WTC11 (cell line): ENCODE data around the gene RCAN1.

Experiments used
- CTCF ChIP-seq: fragments of 200-600 bp; IDR thresholded peaks from 2 replicates; pipeline ENCODE4 v1.8.0; 2022; ENCODE audit warnings: antibody characterized with exemption
- ETV6 ChIP-seq: sonication (generic); formaldehyde crosslinking; IDR thresholded peaks from 2 replicates; pipeline ENCODE4 v1.8.1; 2022; ENCODE audit warnings: mild to moderate bottlenecking, missing genetic modification reagents
- MAX ChIP-seq: sonication (generic); formaldehyde crosslinking; IDR thresholded peaks from 2 replicates; pipeline ENCODE4 v1.8.0; 2022; ENCODE audit warnings: mild to moderate bottlenecking, missing genetic modification reagents
- NR2C2 ChIP-seq: sonication (generic); formaldehyde crosslinking; IDR thresholded peaks from 2 replicates; pipeline ENCODE4 v1.8.0; 2022; ENCODE audit warnings: mild to moderate bottlenecking, missing genetic modification reagents

- TF ChIP-seq CTCF (no peak), ETV6 (CRISPR knock-in tag) (no peak), MAX (no peak), NR2C2 (no peak)
Observed at GRCh38 chr21:34602061-34602460, 12.9 kb downstream of the RCAN1 start.
